HG02610 (cell line): Measurements from ENCODE around the gene SYNRG.

Experiments used
- ATAC-seq: cut with Tn5 transposase; IDR thresholded peaks from one replicate; pipeline ENCODE4 v1.9.1; 2021; ENCODE audit warnings: mild to moderate bottlenecking, moderate library complexity; ENCODE audit not compliant: unreplicated experiment

SYNRG gene

GRCh38 chr17:37506678-37507077 lies 102.5 kb downstream of the SYNRG start:
- ATAC-seq = no peak

- no peak for ATAC-seq
These were observed 103.9 kb downstream of the SYNRG start for GRCh38 chr17:37505333-37505732.

- no peak for ATAC-seq
These were observed 106.1 kb downstream of the SYNRG start for GRCh38 chr17:37503148-37503547.

DNA sequence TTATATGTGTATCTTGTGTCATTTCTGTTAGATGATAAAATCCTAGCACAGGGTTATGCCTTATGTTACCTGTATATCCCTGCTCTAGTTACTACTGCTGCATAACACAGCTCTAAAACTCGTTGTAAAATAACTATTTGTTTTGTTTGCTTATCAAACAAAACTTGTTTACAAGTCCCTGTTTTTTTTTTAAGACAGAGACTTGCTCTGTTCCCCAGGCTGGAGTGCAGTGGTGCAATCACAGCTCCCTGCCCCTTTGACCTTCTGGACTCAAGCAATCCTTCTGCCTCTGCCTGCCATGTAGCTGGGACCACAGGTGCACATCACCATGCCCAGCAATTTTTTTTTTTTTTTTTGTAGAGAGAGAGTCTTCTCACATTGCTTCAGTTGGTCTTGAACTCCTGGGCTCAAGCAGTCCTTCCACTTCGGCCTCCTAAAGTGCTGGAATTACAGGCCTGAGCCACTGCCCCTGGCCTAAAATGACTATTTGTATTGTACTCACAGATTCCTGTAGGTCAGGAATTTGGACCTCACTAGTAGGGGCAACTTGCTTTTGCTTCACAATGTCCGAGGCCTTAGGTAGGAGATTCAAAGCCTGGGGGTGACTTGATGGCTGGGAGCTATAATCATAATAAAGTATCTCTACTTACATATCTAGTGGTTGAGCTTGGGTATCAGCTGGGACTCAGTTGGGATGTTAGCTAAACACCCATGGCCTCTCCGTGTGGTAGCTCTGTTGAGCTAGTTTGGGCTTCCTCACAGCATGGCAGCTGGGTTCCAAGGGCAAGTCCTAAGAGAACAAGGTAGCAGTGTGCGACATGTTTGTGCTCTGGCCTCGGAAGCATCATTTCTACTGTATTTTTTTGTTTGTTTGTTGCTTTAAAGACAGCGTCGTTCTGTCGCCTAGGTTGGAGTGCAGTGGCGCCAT lies 106.9 kb downstream of the SYNRG start:
- ATAC-seq = no peak

GRCh38 chr17:37500378-37500777 lies 108.8 kb downstream of the SYNRG start:
- ATAC-seq = no peak

- no peak for ATAC-seq
These were observed 114.2 kb downstream of the SYNRG start for GRCh38 chr17:37494971-37495370.

- no peak for ATAC-seq
These were observed 114.8 kb downstream of the SYNRG start for GRCh38 chr17:37494401-37494831.

DNA sequence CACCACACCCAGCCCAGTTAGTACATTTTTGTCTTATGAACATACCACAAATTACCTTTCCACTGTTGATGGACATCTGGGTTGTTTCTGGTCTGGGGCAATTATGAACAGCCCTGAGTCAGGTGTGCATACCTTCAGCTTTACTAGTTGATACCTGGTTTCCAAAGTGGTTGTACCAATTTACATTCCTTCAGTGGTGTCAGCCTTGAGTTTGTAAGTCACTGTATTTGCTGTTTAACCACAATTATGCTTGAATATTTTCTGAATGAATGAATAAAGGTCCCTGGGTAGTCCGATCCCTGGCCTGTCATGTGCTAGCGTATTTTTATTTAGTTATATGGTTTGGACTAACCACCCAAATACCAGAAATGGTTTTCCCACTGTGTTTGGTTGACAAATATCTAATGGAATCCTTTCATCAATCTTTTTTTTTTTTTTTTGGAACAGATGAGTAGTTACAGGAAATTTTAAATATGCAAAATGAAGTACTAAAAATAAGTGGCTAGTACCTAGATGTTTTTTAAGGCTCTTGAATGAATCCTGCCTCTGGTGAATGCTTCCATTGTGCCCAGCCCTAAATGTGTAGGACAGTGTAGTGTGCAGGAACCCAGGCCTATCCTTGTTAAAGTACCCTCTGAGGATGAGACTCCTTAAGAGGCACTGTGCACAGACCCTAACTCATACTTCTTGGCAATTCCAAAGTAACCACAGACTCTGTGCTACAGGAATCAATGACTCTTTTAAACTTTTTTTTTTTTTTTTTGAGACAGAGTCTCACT lies 115.8 kb downstream of the SYNRG start:
- ATAC-seq = no peak

GRCh38 chr17:37492167-37492566 lies 117.1 kb downstream of the SYNRG start:
- ATAC-seq = no peak

- no peak for ATAC-seq
These were observed 118.3 kb downstream of the SYNRG start for GRCh38 chr17:37490638-37491614.

GRCh38 chr17:37490022-37490587 lies 119.1 kb downstream of the SYNRG start:
- peak; percentile 51 for ATAC-seq

- ATAC-seq = peak; percentile 60
These were observed 119.8 kb downstream of the SYNRG start, which contains the start of gene DUSP14 for GRCh38 chr17:37489197-37490001. DUSP14 (plus strand) TSS chr17:37489891; CDS start chr17:37512273, 22,382 bp downstream.

GRCh38 chr17:37488607-37489196 lies 120.5 kb downstream of the SYNRG start:
- no peak for ATAC-seq

GRCh38 chr17:37488009-37488604 lies 121.1 kb downstream of the SYNRG start:
- no peak for ATAC-seq

- no peak for ATAC-seq
These were observed 123.2 kb downstream of the SYNRG start for GRCh38 chr17:37485938-37486570.

DNA sequence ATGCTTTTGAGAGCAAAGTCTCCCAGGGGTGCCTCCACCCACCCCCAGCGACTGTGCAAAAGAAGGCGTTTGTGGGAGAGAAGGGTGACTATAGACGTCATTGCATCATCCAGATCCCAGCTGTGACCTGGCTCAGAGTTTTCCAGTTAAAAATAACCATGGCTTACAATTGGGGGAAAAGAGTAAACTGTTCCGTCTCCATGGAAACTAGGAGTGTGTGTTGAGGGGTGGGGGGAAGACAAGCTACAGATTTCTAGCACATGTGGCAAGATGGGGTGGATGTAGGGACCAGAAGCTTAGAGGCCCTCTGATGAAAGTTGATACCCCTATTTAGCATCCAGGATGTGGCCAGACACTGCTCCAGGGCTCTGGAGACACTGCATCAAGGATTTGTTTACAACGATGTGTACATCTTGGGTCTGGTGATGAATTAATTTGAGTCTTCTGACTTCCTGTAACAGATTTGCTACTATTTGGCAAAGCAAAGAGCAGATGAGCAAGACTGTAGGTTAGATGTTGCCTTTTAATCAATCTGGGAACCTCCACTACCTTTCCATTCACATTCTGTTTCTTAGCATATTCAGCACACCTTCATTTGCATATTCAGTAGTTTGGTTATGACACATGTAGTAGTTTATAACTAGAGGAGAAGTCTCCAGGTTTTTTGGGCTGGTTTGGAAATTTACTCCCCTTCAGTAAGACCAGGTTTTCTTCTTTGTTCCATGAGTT lies 125.7 kb downstream of the SYNRG start:
- ATAC-seq = no peak

DNA sequence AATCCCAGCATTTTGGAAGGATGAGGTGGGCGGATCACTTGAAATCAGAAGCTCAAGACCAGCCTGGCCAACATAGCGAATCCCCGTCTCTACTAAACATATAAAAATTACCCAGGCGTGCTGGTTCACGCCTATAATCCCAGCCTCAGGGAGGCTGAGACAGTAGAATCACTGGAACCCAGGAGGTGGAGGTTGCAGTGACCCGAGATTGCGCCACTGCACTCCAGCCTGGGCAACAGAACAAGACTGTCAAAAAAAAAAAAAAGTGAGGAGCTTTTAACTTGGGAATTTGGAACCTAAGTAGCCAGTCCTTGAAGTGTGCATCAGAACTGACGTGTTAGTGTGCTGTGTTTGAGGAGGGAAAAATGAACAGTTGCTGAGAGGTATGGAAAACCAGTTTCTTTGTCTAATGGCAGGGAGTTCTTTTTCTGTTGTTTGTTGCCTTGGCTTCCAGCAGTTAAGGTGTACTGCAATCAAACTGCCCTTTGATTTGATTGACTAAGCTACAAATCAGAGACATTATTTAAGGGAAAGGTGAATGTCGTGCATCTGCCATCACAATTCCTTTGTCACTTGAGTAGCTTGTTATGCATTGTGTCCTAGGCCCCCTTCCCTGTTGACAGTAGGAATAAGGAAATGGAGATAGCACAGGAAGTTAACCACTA lies 128.1 kb downstream of the SYNRG start:
- ATAC-seq = no peak
